ENCODE measurements around the gene PXK.

The PXK gene

GRCh38 chr3:58463181-58463941 lies 130.7 kb downstream of the PXK start:
- peak; percentile 36 to 50 for DNase-seq (ENCODE audit: low read depth in 2 of 2, low spot score in 1 of 2)

- DNase-seq (ENCODE audit: low read depth in 2 of 2, low spot score in 1 of 2): no peak
Observed at GRCh38 chr3:58463942-58464271, 131.2 kb downstream of the PXK start.

GRCh38 chr3:58464866-58465265 lies 132.2 kb downstream of the PXK start:
- no peak for DNase-seq (ENCODE audit: low read depth in 2 of 2, low spot score in 1 of 2)

GRCh38 chr3:58466899-58467563 lies 134.3 kb downstream of the PXK start:
- no peak for DNase-seq (ENCODE audit: low read depth in 2 of 2, low spot score in 1 of 2)

- DNase-seq (ENCODE audit: low read depth in 2 of 2, low spot score in 1 of 2): no peak
Observed at GRCh38 chr3:58469096-58469495, 136.4 kb downstream of the PXK start.

GRCh38 chr3:58470363-58471024 lies 137.8 kb downstream of the PXK start:
- DNase-seq (ENCODE audit: low read depth in 2 of 2, low spot score in 1 of 2): no peak

- DNase-seq (ENCODE audit: low read depth in 2 of 2, low spot score in 1 of 2): peak in 1 of 2 donors; percentile 18
Observed at GRCh38 chr3:58471025-58471887, 138.6 kb downstream of the PXK start.

GRCh38 chr3:58473275-58473674 lies 140.6 kb downstream of the PXK start:
- DNase-seq (ENCODE audit: low read depth in 2 of 2, low spot score in 1 of 2): no peak

- DNase-seq (ENCODE audit: low read depth in 2 of 2, low spot score in 1 of 2): no peak
Observed at GRCh38 chr3:58474348-58474911, 141.7 kb downstream of the PXK start.

- no peak for DNase-seq (ENCODE audit: low read depth in 2 of 2, low spot score in 1 of 2)
Observed at GRCh38 chr3:58474967-58475578, 142.4 kb downstream of the PXK start.

Measured in stimulated activated CD8-positive, alpha-beta memory T cell treated with anti-CD3 and anti-CD28 coated beads, Interleukin-4, amount 100 ng/mL, for 1 hour (primary cell).